NCI-H69 (cell line): ENCODE data around the gene ADGRL2.
A peak's percentile ranks its signal among the peaks of the same experiment; 100 is the strongest.

Source experiments
- DNase-seq: peaks from one replicate; lab custom pipeline; 2025; lab: John Stamatoyannopoulos, UW

ADGRL2 gene

GRCh38 chr1:81800695-81801650 lies at the start of gene ADGRL2:
Gene ADGRL2, plus strand, starts transcription at chr1:81800934. Its CDS starts 36,051 bp downstream, at chr1:81836985.
- DNase-seq, result peak; percentile 69

GRCh38 chr1:81752840-81753239 lies 47.9 kb upstream of the ADGRL2 start:
- no peak for DNase-seq

- no peak for DNase-seq
Observed at GRCh38 chr1:81754424-81754823, 46.3 kb upstream of the ADGRL2 start.

GRCh38 chr1:81756872-81757271 lies 43.9 kb upstream of the ADGRL2 start:
- DNase-seq, result no peak

- DNase-seq, result no peak
Observed at GRCh38 chr1:81757398-81758020, 43.2 kb upstream of the ADGRL2 start.

GRCh38 chr1:81758181-81758580 lies 42.6 kb upstream of the ADGRL2 start:
- DNase-seq, result no peak

- DNase-seq, result no peak
Observed at GRCh38 chr1:81760477-81761097, 40.1 kb upstream of the ADGRL2 start.

GRCh38 chr1:81775510-81775909 lies 25.2 kb upstream of the ADGRL2 start:
- DNase-seq, result no peak

- no peak for DNase-seq
Observed at GRCh38 chr1:81780705-81781454, 19.9 kb upstream of the ADGRL2 start.

- DNase-seq, result no peak
Observed at GRCh38 chr1:81781749-81782148, 19.0 kb upstream of the ADGRL2 start.

GRCh38 chr1:81792184-81792583 lies 8.6 kb upstream of the ADGRL2 start:
- no peak for DNase-seq

- no peak for DNase-seq
Observed at GRCh38 chr1:81797701-81798100, 3.0 kb upstream of the ADGRL2 start.

GRCh38 chr1:81799939-81800694 lies 617 bp upstream of the ADGRL2 start:
- DNase-seq, result peak; percentile 42

- DNase-seq, result peak; percentile 43
Observed at GRCh38 chr1:81801651-81802456, 1.1 kb downstream of the ADGRL2 start.

- DNase-seq, result peak; percentile 18
Observed at GRCh38 chr1:81802457-81802706, 1.6 kb downstream of the ADGRL2 start.

GRCh38 chr1:81802707-81803430 lies 2.1 kb downstream of the ADGRL2 start:
- peak; percentile 18 for DNase-seq

- peak; percentile 1 for DNase-seq
Observed at GRCh38 chr1:81803431-81804110, 2.8 kb downstream of the ADGRL2 start.

- DNase-seq, result no peak
Observed at GRCh38 chr1:81804312-81804711, 3.6 kb downstream of the ADGRL2 start.
